Stimulated activated memory B cell treated with anti-CD40 and anti-IgM and Interleukin-4, amounts not matched to agents 10 μg/mL and 1 μg/mL and 100 μg/mL, for 72 hours (primary cell): ENCODE results near the gene CXCR6.
A peak's percentile ranks its signal among the peaks of the same experiment; 100 is the strongest.

Experiments used
- ATAC-seq: fragments of 150-1000 bp; cut with Tn5 transposase; 2 replicates; pipeline ENCODE4 v1.10.0; 2021
- H3K27ac Mint-ChIP-seq: one replicate; pipeline ENCODE4 v1.8.0; 2022; ENCODE audit warnings: mild to moderate bottlenecking, mixed read lengths
- H3K27me3 Mint-ChIP-seq: one replicate; pipeline ENCODE4 v1.8.0; 2022; ENCODE audit warnings: mixed read lengths
- H3K36me3 Mint-ChIP-seq: one replicate; pipeline ENCODE4 v1.8.0; 2022; ENCODE audit warnings: mixed read lengths
- H3K4me1 Mint-ChIP-seq: one replicate; pipeline ENCODE4 v1.8.0; 2022; ENCODE audit warnings: mixed read lengths
- H3K4me3 Mint-ChIP-seq: one replicate; pipeline ENCODE4 v1.8.0; 2022; ENCODE audit warnings: mild to moderate bottlenecking, moderate library complexity, mixed read lengths
- H3K9me3 Mint-ChIP-seq: one replicate; pipeline ENCODE4 v1.8.0; 2022; ENCODE audit warnings: mixed read lengths

Gene CXCR6

DNA sequence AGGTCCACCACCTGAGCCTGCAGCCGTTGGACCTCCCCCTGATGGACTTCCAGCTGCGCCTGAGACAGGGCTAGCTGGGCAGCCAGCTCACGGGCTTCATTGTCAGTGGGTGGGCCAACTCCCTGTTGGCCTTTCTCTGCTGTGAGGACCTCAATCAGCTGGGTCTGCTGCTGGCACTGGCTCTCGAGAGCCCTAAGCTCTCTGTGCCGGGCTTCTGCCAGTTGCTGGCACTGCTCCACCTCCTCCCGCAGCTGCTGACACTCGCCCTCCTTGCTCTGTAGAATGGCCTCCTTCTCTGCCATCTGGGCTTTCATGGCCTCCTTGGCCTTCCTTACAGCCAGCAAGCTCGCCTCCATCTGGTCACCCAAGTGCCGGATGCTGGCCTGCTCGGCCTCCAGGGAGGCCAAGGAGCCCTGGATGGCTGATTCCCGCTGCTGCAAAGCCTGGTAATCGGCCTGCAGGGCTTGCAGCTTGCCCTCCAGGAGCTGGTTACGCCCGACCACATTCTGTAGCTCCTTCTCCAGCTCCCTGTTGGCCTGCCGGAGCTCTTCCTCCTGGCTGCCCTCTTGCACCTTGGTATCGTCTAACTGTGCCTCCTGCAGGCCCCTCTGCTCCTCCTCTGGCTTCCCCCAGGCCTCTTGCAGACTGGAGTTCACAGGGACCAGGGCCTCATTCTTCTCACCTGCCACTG, 23.8 kb downstream of the CXCR6 start:
- Mint-ChIP-seq H3K4me1 (peaks cover 57% of the 10 kb centered on the region), H3K36me3 (peaks cover 44% of the 10 kb centered on the region), H3K27me3 (no peaks in the 10 kb centered on the region), H3K4me3 (no peak overlapping the region), H3K27ac (no peak overlapping the region), H3K9me3 (no peaks in the 10 kb centered on the region)
- ATAC-seq: no peak

DNA sequence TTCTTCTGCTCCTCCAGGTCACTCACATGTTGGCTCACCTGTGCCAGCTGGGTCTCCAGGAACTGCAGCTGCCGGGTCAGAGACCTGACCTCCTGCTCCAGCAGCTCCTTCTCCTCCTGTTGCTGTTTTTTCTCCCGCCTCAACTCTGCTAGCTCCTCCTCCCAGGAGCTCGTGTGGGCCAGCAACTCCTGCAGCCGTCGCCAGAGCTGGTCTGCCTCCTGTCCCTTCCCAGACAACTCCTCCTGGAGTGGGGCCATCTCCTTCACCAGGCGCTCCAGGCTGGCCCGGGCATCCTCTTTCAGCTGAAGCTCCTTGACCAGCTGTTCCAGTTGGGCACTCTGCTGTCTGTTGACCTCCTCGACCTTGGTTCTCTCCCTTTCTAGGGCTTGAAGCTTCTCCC, 24.5 kb downstream of the CXCR6 start:
- Mint-ChIP-seq H3K9me3 (no peaks in the 10 kb centered on the region), H3K27ac (no peak overlapping the region), H3K4me1 (peaks cover 57% of the 10 kb centered on the region), H3K4me3 (no peak overlapping the region), H3K36me3 (peaks cover 44% of the 10 kb centered on the region), H3K27me3 (no peaks in the 10 kb centered on the region)
- no peak for ATAC-seq

DNA sequence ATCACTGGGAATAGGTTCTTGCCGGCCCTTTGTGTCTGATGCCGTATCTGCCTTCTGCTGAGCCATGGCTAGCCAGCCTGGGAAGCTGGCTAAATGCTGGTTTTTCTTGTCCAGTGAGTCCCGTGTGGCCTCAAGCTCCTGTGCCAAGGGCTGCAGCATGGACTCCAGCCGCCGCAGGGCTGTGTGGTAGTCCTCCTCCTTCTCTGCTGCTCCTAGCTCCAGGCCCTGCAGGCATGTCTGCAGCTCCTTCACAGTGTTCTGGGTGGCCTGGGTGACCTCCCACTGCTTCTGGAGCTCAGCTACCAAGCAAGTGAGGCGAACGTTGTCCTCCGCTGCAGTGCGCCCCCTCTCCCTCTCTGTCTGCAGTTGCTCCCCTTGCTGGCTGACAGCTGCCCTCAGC, 24.9 kb downstream of the CXCR6 start:
- H3K4me1 Mint-ChIP-seq: peaks cover 57% of the 10 kb centered on the region
- no peaks in the 10 kb centered on the region for H3K9me3 Mint-ChIP-seq
- H3K4me3 Mint-ChIP-seq: no peak overlapping the region
- ATAC-seq: no peak
- H3K27ac Mint-ChIP-seq: no peak overlapping the region
- H3K27me3 Mint-ChIP-seq: no peaks in the 10 kb centered on the region
- peaks cover 44% of the 10 kb centered on the region for H3K36me3 Mint-ChIP-seq

DNA sequence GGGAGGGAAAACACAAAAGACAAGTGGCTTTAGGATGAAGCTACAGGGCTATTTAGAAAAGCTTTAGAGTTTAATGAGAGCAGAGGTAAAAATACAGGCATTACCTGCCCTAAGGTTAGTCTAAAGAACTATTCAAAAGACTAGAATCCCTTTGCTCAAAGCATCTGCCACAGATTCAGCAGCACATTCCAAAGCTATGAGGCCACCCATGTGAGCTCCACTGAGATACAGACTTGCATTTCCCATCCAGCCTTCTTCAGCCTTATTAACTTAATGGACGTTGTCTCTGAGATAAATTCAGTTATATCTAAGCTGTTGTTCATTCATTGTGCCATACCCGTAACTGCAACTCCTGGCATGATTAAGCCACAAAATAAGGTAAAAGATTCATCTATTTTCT, 25.4 kb downstream of the CXCR6 start:
- peaks cover 44% of the 10 kb centered on the region for H3K36me3 Mint-ChIP-seq
- no peaks in the 10 kb centered on the region for H3K9me3 Mint-ChIP-seq
- no peak overlapping the region for H3K27ac Mint-ChIP-seq
- ATAC-seq: no peak
- no peaks in the 10 kb centered on the region for H3K27me3 Mint-ChIP-seq
- H3K4me1 Mint-ChIP-seq: peaks cover 51% of the 10 kb centered on the region
- H3K4me3 Mint-ChIP-seq: no peak overlapping the region

DNA sequence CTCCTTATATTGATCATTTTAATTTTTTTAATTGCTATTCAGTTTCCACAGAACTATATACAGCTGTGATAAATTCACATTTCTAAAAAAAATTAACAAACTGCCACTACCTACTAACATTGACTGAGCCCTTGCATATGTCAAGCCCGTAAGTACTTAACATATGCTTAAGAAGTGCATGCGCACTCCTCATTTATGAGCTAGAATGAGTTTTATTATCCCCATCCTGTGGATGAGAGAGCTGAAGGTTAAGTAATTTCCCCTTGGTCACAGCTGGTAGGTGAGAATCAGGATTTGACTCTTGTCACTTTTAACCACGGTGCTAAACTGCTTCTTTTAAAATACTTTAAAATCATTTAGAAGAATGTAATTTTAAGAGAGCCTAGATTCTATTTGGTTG, 25.9 kb downstream of the CXCR6 start:
- ATAC-seq: no peak
- H3K27ac Mint-ChIP-seq: no peak overlapping the region

DNA sequence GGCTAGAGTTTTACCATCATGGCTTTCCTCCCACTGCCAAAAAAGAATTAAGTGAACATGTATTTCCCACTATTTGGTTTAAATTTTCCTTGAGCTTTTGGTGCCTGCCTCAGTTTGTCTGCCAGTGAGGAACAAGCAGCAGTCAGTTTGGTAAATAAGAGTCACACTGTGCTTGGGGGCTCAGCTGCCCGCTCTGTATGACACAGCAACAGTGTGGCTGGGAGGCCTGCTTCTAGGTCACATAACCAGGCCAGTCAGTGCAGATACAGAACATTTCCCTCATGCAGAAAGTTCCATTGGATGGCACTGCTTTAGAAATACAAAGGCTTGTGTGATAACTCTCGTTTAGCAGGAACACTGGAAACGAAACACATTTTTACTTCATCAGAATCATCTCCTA, 26.7 kb downstream of the CXCR6 start:
- Mint-ChIP-seq H3K36me3 (peaks cover 48% of the 10 kb centered on the region), H3K4me1 (peaks cover 39% of the 10 kb centered on the region), H3K9me3 (no peaks in the 10 kb centered on the region), H3K4me3 (no peak overlapping the region), H3K27ac (no peak overlapping the region), H3K27me3 (no peaks in the 10 kb centered on the region)
- ATAC-seq: no peak

More for the DNA sequence above, 25.9 kb downstream of the CXCR6 start:
- H3K36me3 Mint-ChIP-seq: peaks cover 44% of the 10 kb centered on the region
- peaks cover 47% of the 10 kb centered on the region for H3K4me1 Mint-ChIP-seq
- no peaks in the 10 kb centered on the region for H3K9me3 Mint-ChIP-seq
- no peaks in the 10 kb centered on the region for H3K27me3 Mint-ChIP-seq
- H3K4me3 Mint-ChIP-seq: no peak overlapping the region

DNA sequence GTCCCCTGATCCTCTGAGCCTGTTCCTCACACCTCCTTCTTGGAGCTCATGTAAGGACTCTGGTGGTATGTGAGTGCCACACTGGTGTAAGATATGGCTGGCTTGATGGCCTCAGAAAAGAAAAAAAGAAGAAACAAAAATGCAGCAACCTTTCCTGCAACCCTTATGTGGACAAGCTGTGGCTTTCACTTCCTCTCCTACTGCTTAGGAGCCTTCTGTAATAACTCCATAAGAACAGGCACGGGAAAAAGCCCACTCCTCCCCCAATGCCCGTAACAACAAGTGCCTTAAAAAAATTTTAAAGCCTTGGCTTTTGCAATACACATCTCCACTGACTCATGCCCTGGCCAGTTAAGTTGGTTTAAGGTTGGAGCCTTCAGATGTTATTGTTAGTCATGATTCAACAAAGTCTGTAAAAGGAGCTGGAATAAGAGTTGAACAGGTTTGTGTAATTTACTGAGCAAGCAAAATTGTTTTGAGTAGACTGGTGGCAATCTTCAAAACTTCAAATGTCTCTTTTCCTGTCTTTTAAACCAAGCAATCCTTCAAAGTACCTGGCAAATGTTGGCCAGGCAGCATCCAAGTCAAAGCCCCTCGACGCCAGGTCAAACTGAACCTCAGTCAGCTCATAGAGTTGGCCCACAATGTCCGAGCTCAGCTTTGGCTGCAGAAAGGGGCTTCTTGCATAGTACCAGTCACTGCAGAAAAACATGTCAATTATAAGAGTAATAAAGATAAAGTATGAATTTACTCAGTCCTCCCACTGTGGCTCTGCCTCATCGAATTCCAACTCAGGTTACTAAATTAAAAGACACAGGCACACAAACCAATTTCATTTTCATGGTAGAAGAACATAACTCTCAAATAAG, 29.5 kb downstream of the CXCR6 start:
- H3K27ac Mint-ChIP-seq: no peak overlapping the region
- no peaks in the 10 kb centered on the region for H3K27me3 Mint-ChIP-seq
- no peak overlapping the region for H3K4me3 Mint-ChIP-seq
- peak; percentile 88 for ATAC-seq
- no peaks in the 10 kb centered on the region for H3K9me3 Mint-ChIP-seq
- peaks cover 38% of the 10 kb centered on the region for H3K36me3 Mint-ChIP-seq
- peaks cover 24% of the 10 kb centered on the region for H3K4me1 Mint-ChIP-seq

DNA sequence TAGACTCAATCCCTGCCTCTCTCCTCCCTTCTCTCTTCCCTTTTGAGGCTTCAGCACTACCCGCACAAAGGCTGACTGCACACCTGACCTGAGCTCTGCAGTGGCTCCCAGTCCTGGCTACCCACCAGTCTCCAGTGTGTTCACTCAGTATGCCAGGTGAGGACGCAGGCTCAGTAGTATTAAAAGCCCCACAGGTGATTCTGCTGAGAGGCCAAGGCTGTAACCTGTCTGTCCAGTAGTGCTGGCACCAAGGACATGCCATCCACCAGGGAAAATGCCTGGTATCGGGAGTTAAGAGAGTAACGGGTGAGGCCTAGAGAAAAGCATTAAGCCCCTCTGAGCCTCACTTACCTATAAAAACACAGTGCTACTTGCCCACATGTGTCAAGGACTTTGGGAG, 31.4 kb downstream of the CXCR6 start:
- ATAC-seq: no peak
- no peaks in the 10 kb centered on the region for H3K27me3 Mint-ChIP-seq
- no peak overlapping the region for H3K4me3 Mint-ChIP-seq
- H3K27ac Mint-ChIP-seq: no peak overlapping the region
- H3K4me1 Mint-ChIP-seq: peaks cover 28% of the 10 kb centered on the region
- H3K36me3 Mint-ChIP-seq: peaks cover 43% of the 10 kb centered on the region
- H3K9me3 Mint-ChIP-seq: no peaks in the 10 kb centered on the region

DNA sequence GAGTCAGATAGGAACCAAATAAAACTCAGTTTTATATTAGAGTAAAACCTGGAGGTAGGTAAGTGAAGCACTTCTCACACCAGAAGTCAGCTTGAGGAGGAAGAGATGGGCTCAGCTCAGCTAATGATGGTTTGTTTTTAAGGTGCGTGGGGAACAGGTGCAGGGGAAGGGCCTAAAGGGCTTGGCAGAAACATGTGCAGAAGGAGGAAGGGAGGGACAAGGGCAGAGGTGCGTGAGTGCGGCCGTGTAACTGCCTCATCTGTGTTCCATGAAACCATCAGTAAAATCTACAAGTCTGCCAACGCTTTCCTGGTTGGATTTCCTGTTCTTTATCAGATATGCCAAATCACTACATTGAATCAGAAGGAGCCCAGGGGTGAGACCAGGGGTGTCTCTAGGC, 32.4 kb downstream of the CXCR6 start:
- Mint-ChIP-seq H3K9me3 (no peaks in the 10 kb centered on the region), H3K27ac (peak overlapping the region; percentile 46), H3K36me3 (peaks cover 37% of the 10 kb centered on the region), H3K27me3 (no peaks in the 10 kb centered on the region), H3K4me1 (peaks cover 34% of the 10 kb centered on the region), H3K4me3 (no peak overlapping the region)
- no peak for ATAC-seq

DNA sequence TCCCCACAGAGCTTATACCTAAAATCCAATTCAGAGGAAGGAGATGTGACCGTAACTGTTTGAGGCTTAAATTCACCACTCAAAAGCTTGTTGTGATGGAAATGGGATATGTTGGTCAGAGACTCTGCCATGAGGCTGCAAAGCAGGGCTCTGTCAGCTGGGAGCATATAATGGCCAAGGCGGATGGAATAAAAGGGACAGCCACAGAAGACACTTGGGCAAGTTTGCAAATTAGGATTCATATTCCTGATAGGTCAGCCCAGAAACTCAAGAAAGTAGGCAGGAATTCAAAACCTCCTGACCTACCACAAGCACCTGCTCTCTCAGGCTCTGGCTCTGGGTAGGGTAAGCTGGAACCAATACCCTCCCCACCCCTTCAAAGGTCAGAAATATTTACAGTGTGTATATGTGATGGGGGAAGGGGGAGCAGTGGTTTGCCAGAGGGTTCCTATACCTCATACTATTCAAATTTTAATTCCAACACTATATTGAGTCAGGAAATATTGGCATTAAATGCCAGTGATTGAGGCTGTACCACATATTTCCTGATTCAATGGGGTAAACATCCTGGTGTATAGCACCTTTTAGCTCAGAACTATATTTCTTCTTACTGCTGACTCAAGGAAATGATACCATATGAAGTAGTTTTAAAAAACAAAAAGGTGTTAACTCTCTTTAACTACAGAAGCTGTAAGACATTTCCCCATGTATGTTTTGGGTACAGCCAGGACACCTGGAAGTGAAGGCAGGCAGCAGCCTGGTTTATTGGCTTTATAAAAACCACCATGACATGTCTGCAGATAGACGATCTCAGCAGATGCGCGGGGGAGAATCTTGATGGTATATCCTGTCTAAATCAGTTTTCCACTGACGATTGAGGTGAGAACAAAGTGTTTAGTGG, 33.2 kb downstream of the CXCR6 start:
- Mint-ChIP-seq H3K9me3 (no peaks in the 10 kb centered on the region), H3K4me1 (peaks cover 40% of the 10 kb centered on the region), H3K27me3 (no peaks in the 10 kb centered on the region), H3K36me3 (peaks cover 36% of the 10 kb centered on the region), H3K4me3 (no peak overlapping the region), H3K27ac (no peak overlapping the region)
- no peak for ATAC-seq

DNA sequence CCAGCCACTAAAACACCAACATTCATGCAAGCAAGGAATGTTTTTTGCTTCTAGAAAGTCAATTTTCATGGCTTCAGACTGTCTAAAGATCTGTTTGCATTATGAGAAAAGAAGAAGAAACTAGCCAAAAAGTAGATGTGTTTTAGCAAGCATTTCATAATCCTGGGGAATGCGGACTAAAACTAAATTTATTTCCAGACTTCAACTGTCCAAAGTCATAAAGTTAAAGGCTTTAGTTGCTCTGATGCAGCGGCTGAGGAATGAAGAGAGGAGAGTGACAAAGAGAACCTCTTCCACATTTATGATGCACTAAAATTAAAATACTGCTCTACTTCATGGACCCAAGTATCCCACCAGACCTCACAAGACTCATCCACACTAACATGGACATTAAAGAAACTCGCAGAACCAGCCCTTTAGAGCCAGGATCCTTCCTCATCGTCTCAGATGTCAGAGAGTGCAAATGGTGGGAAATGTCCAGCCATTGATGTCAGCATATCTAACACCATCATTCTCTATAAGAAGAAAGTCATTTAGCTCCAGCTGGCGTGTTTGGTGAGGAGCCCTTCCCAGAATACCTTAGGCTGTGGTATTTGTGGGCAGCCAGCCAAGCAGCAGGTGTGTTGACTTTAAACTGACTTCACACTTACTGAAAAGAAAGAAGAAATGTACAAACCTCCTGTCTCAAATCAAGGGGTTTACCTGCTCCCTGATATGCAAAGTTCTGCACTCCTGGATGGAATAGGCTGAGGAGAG, 34.9 kb downstream of the CXCR6 start:
- Mint-ChIP-seq H3K4me1 (peaks cover 26% of the 10 kb centered on the region), H3K27ac (peak overlapping the region; percentile 67), H3K27me3 (no peaks in the 10 kb centered on the region), H3K36me3 (peaks cover 45% of the 10 kb centered on the region), H3K4me3 (no peak overlapping the region), H3K9me3 (no peaks in the 10 kb centered on the region)
- no peak for ATAC-seq

DNA sequence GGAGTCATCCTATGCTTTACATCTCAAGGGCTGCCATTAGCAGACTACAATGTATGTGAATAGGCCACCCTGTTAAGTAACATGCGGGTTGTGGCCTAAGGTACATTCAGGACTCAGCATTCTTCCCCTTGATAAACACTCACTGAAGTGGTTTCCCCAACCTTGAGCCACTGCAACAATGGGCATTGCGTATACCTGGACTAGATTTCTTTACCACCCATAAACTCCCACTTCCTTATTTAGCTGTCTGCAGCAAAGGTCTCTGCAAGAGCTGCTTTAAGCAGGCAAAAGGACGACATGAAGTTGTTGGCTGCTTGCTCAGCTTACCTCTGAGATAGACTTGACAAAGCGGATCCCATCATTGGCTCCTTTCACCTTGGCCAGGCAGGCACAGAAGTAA, 36.1 kb downstream of the CXCR6 start:
- peak overlapping the region; percentile 21 for H3K4me3 Mint-ChIP-seq
- ATAC-seq: peak; percentile 87
- peaks cover 26% of the 10 kb centered on the region for H3K4me1 Mint-ChIP-seq
- H3K36me3 Mint-ChIP-seq: peaks cover 53% of the 10 kb centered on the region
- no peaks in the 10 kb centered on the region for H3K27me3 Mint-ChIP-seq
- H3K27ac Mint-ChIP-seq: peak overlapping the region; percentile 67
- no peaks in the 10 kb centered on the region for H3K9me3 Mint-ChIP-seq

DNA sequence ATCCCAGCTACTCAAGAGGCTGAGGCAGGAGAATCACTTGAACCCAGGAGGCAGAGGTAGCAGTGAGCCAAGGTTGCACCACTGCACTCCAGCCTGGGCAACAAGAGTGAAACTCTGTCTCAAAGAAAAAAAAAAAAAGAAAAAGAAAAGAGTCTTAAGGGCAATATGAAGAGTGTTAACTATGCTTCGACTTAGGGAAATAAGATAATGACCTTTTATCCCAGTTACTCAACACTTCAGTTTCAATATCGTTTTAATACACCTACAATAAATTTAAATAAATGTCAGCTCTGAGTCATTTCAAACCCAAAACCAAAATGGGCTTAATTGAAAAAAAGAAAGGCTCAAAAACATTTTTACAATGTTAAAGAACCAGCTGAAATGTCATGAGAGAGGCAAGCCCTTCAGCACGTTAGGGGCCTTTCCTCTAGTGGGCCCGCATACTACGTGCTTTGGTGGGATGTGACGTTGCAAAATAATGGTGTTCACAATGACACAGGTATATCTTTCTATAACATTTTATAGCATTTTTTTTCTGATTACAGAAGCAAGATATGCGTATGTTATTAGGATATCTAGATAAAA, 37.1 kb downstream of the CXCR6 start:
- peak; percentile 59 for ATAC-seq
- Mint-ChIP-seq H3K27ac (peak overlapping the region; percentile 67), H3K36me3 (peaks cover 45% of the 10 kb centered on the region), H3K27me3 (no peaks in the 10 kb centered on the region), H3K4me1 (peaks cover 26% of the 10 kb centered on the region), H3K4me3 (no peak overlapping the region), H3K9me3 (no peaks in the 10 kb centered on the region)

DNA sequence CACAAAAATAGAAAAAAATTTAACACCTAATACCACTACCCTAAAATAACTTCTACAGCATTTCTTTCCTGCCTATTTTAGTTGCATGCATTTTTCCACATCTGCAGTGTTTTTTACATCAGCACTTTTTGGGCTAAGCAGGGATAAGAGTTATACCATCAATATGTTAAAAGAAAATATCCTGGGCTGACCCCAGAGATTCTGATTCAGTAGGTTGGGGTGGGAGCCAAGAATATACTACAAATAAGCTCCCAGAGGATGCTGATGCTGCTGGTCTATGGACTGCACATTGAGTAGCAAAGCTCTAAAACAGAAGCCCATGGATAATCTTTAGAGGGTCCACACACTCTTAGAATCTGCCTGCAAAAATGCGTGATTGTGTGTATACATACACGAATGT, 37.6 kb downstream of the CXCR6 start:
- ATAC-seq: no peak
- no peak overlapping the region for H3K4me3 Mint-ChIP-seq
- H3K27ac Mint-ChIP-seq: peak overlapping the region; percentile 26
- H3K27me3 Mint-ChIP-seq: no peaks in the 10 kb centered on the region
- no peaks in the 10 kb centered on the region for H3K9me3 Mint-ChIP-seq
- H3K36me3 Mint-ChIP-seq: peaks cover 40% of the 10 kb centered on the region
- peaks cover 26% of the 10 kb centered on the region for H3K4me1 Mint-ChIP-seq
